Upper lobe of right lung (tissue), 1 donor: ENCODE data around the gene CDH22. TPM values are rescaled to one million over a fixed set of nuclear protein-coding genes. Genes with fewer than 3 reads are reported as not detected.

ENCODE experiments used
- ATAC-seq: fragments of 200-7000 bp; cut with Tn5 transposase; one replicate; pipeline ENCODE4 v1.9.1; 2020; ENCODE audit warnings: mild to moderate bottlenecking, moderate library complexity
- DNase-seq: peaks from one replicate; pipeline ENCODE4 v3.0.0-alpha.2; 2020
- H3K27ac ChIP-seq: fragments of 200-600 bp; one replicate; pipeline ENCODE4 v1.8.0; 2022
- H3K27me3 ChIP-seq: fragments of 200-600 bp; one replicate; pipeline ENCODE4 v1.8.0; 2022; ENCODE audit warnings: mild to moderate bottlenecking
- H3K36me3 ChIP-seq: fragments of 200-600 bp; one replicate; pipeline ENCODE4 v1.8.0; 2022
- H3K4me1 ChIP-seq: fragments of 200-600 bp; one replicate; pipeline ENCODE4 v1.8.0; 2022
- H3K4me3 ChIP-seq: fragments of 200-600 bp; one replicate; pipeline ENCODE4 v1.8.0; 2022; ENCODE audit warnings: mild to moderate bottlenecking
- H3K9me3 ChIP-seq: fragments of 200-600 bp; one replicate; pipeline ENCODE4 v1.8.0; 2022
- intact Hi-C: fragments of 100-400 bp; cut with DNase I; formaldehyde crosslinking; loops from one replicate; pipeline ENCODE4 v1.11.0; 2022
- total RNA-seq: library from RNA; stranded (reverse); fragmentation: NEBNext Ultra II Directional; extraction: Animal tissue kit (Norgen Biotek cat#: 25700); gene quantifications from one replicate; pipeline ENCODE4 v1.2.1, GENCODE V29; 2021
- TF ChIP-seq, protein P1 (sequence below): fragments of 200-600 bp; IDR thresholded peaks from one replicate; pipeline ENCODE4 v1.8.0; 2022; ENCODE audit warnings: antibody characterized with exemption
- donor health status: DM: no; HTN: yes; CAD: no; lungs with severe emphysema.

The CDH22 gene
- total RNA-seq, 1 donor from 2014 or later = 0.46 TPM

- Histone ChIP-seq H3K27me3 (peaks cover 61% of the 10 kb centered on the region), H3K36me3 (no peaks in the 10 kb centered on the region), H3K4me1 (no peaks in the 10 kb centered on the region), H3K4me3 (no peak overlapping the region), H3K9me3 (no peaks in the 10 kb centered on the region), H3K27ac (no peak overlapping the region)
- DNase-seq (no peak), ATAC-seq (no peak)
- TF ChIP-seq, protein P1, sequence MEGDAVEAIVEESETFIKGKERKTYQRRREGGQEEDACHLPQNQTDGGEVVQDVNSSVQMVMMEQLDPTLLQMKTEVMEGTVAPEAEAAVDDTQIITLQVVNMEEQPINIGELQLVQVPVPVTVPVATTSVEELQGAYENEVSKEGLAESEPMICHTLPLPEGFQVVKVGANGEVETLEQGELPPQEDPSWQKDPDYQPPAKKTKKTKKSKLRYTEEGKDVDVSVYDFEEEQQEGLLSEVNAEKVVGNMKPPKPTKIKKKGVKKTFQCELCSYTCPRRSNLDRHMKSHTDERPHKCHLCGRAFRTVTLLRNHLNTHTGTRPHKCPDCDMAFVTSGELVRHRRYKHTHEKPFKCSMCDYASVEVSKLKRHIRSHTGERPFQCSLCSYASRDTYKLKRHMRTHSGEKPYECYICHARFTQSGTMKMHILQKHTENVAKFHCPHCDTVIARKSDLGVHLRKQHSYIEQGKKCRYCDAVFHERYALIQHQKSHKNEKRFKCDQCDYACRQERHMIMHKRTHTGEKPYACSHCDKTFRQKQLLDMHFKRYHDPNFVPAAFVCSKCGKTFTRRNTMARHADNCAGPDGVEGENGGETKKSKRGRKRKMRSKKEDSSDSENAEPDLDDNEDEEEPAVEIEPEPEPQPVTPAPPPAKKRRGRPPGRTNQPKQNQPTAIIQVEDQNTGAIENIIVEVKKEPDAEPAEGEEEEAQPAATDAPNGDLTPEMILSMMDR = no peak
- intact Hi-C loops = no loop called here
Measured at GRCh38 chr20:46303176-46303956, 4.9 kb downstream of the CDH22 start.

- intact Hi-C loops = no loop called here
- Histone ChIP-seq H3K4me1 (no peaks in the 10 kb centered on the region), H3K4me3 (no peak overlapping the region), H3K9me3 (no peaks in the 10 kb centered on the region), H3K27ac (no peak overlapping the region), H3K27me3 (peaks cover 53% of the 10 kb centered on the region), H3K36me3 (no peaks in the 10 kb centered on the region)
- DNase-seq (no peak), ATAC-seq (no peak)
- TF ChIP-seq, protein P1 = no peak
Measured at GRCh38 chr20:46302106-46302505, 6.2 kb downstream of the CDH22 start.

DNA sequence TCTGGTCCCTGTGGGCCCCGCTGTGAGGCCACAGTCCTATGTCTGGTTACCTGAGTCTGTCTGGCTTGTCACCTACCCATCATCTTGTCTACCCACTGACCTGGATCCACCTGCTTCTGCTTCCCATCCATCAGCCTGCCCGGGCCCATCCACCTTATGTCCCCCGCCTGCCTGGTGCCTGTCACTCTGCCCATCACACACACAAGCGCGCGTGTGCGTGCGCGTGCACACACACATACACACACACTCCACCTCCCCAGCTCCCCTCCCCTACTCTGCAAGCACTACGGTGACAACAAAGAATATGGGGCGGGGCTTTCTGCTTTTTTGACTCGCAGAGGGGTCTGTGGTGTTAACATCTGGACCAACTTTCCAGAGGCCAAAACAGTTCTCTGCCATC is 8.0 kb downstream of the CDH22 start:
- TF ChIP-seq, protein P1 = no peak
- Histone ChIP-seq H3K27me3 (peaks cover 52% of the 10 kb centered on the region), H3K9me3 (no peaks in the 10 kb centered on the region), H3K4me1 (no peaks in the 10 kb centered on the region), H3K27ac (no peak overlapping the region), H3K36me3 (no peaks in the 10 kb centered on the region), H3K4me3 (no peak overlapping the region)
- intact Hi-C loops = no loop called here
- ATAC-seq (no peak), DNase-seq (no peak)

DNA sequence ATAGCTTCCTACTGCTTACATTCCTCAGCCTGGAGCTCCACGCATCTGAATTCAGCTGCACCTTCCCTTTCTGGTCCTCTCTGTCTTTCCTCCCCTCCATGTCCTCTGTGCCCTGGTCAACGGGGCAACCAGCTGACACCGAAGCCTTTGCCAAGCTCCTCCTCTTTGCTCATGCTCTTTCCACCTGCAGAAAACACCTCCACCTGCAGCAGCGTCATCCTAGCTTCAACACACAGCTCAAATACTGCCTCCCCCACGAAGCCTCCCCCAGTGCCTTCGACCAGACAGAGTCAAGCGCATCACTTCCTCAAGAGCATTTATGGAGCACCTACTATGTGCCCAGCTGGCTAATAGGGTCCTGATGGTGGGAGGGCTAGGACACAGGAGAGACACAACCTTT is 9.2 kb downstream of the CDH22 start:
- Histone ChIP-seq H3K4me3 (no peak overlapping the region), H3K27ac (no peak overlapping the region), H3K4me1 (no peaks in the 10 kb centered on the region), H3K9me3 (no peaks in the 10 kb centered on the region), H3K27me3 (peaks cover 54% of the 10 kb centered on the region), H3K36me3 (no peaks in the 10 kb centered on the region)
- TF ChIP-seq, protein P1 = no peak
- ATAC-seq = no peak
- no peak for DNase-seq
- intact Hi-C loops = no loop called here

DNA sequence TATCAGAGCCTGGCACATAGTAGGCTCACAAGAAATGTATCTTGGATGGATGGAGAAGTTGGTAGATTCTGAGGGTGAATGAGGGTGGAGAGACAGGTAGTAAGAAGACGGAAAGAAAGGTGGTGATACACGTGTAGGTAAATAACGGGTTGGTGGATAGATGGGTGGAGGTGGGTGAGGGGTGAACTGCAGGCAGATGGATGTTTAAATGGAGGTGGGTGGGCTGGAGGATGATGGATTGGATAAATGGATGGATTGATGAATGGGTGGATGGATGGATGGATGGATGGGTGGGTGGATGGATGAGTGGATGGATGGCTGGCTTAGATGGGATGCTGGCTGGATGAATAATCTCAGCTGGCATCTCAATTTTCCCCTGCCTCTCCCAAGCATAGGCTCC is 9.9 kb downstream of the CDH22 start:
- peaks cover 55% of the 10 kb centered on the region for H3K27me3 ChIP-seq
- ATAC-seq (no peak), DNase-seq (no peak)
- H3K4me1 ChIP-seq = no peaks in the 10 kb centered on the region
- intact Hi-C loops = no loop called here
- H3K27ac ChIP-seq = no peak overlapping the region
- no peaks in the 10 kb centered on the region for H3K36me3 ChIP-seq
- TF ChIP-seq, protein P1 = no peak
- no peaks in the 10 kb centered on the region for H3K9me3 ChIP-seq
- no peak overlapping the region for H3K4me3 ChIP-seq
